GM21737 (cell line): ENCODE results near the gene TP53I3.
"Not testable (repeated sequence)": the region's sequence is repeated elsewhere in the genome, so short reads cannot be mapped to it uniquely, and the experiment has no call there.

ENCODE experiments used
- ATAC-seq: cut with Tn5 transposase; IDR thresholded peaks from one replicate; pipeline ENCODE4 v1.9.1; 2021; ENCODE audit warnings: mild to moderate bottlenecking, moderate library complexity; ENCODE audit not compliant: unreplicated experiment

The TP53I3 gene

GRCh38 chr2:24055750-24056149, 28.9 kb downstream of the TP53I3 start:
- ATAC-seq = no peak

- ATAC-seq = no peak
These were observed 30.1 kb downstream of the TP53I3 start for GRCh38 chr2:24054366-24055010.

- no peak for ATAC-seq
These were observed 31.7 kb downstream of the TP53I3 start for GRCh38 chr2:24052951-24053350.

GRCh38 chr2:24051833-24052232, 32.8 kb downstream of the TP53I3 start:
- no peak for ATAC-seq

GRCh38 chr2:24050041-24050979, 34.3 kb downstream of the TP53I3 start:
- ATAC-seq = no peak

- ATAC-seq = no peak
These were observed 35.1 kb downstream of the TP53I3 start, which contains the start of gene FKBP1B for GRCh38 chr2:24049485-24050021. FKBP1B (plus strand) TSS chr2:24049741; CDS start chr2:24049850, 109 bp downstream.

- no peak for ATAC-seq
These were observed 35.7 kb downstream of the TP53I3 start for GRCh38 chr2:24048769-24049484.

- peak; percentile 3 for ATAC-seq
These were observed 37.0 kb downstream of the TP53I3 start for GRCh38 chr2:24047703-24048033.

GRCh38 chr2:24046930-24047702, 37.5 kb downstream of the TP53I3 start, which contains the start of gene WDCP:
WDCP (minus strand) TSS chr2:24047391; CDS start chr2:24039494, 7,897 bp downstream.
- ATAC-seq = peak; percentile 98

- no peak for ATAC-seq
These were observed 38.1 kb downstream of the TP53I3 start for GRCh38 chr2:24046599-24046929.

- no peak for ATAC-seq
These were observed 38.8 kb downstream of the TP53I3 start for GRCh38 chr2:24045511-24046508.

- ATAC-seq = not testable (repeated sequence)
These were observed 41.5 kb downstream of the TP53I3 start for GRCh38 chr2:24043133-24043532.

GRCh38 chr2:24040511-24040910, 44.1 kb downstream of the TP53I3 start:
- no peak for ATAC-seq

- no peak for ATAC-seq
These were observed 45.7 kb downstream of the TP53I3 start for GRCh38 chr2:24038786-24039499.
